GM21786 (cell line): ENCODE results near the gene PLIN1.

Source experiments
- ATAC-seq: cut with Tn5 transposase; IDR thresholded peaks from one replicate; pipeline ENCODE4 v1.9.1; 2021; ENCODE audit not compliant: unreplicated experiment

The PLIN1 gene

GRCh38 chr15:89654301-89654761 lies 24.8 kb downstream of the PLIN1 start:
- ATAC-seq = no peak

- no peak for ATAC-seq
Measured at GRCh38 chr15:89653578-89653977, 25.6 kb downstream of the PLIN1 start.

GRCh38 chr15:89652666-89653065 lies 26.5 kb downstream of the PLIN1 start:
- no peak for ATAC-seq

- no peak for ATAC-seq
Measured at GRCh38 chr15:89652131-89652530, 27.0 kb downstream of the PLIN1 start.

- ATAC-seq = no peak
Measured at GRCh38 chr15:89649716-89650115, 29.5 kb downstream of the PLIN1 start.

GRCh38 chr15:89649013-89649625 lies 30.0 kb downstream of the PLIN1 start:
- ATAC-seq = no peak

- ATAC-seq = no peak
Measured at GRCh38 chr15:89648106-89649012, 30.8 kb downstream of the PLIN1 start.

GRCh38 chr15:89647191-89647851 lies 31.8 kb downstream of the PLIN1 start:
- ATAC-seq = no peak

GRCh38 chr15:89646416-89647141 lies 32.6 kb downstream of the PLIN1 start:
- no peak for ATAC-seq

GRCh38 chr15:89645680-89646079 lies 33.5 kb downstream of the PLIN1 start:
- ATAC-seq = no peak

GRCh38 chr15:89642106-89642505 lies 37.1 kb downstream of the PLIN1 start:
- no peak for ATAC-seq

- no peak for ATAC-seq
Measured at GRCh38 chr15:89641053-89641452, 38.1 kb downstream of the PLIN1 start.

GRCh38 chr15:89640245-89640644 lies 38.9 kb downstream of the PLIN1 start:
- ATAC-seq = no peak

- no peak for ATAC-seq
Measured at GRCh38 chr15:89633585-89633984, 45.6 kb downstream of the PLIN1 start.

- no peak for ATAC-seq
Measured at GRCh38 chr15:89632563-89633430, 46.4 kb downstream of the PLIN1 start.

- ATAC-seq = no peak
Measured at GRCh38 chr15:89631902-89632264, 47.3 kb downstream of the PLIN1 start.

- ATAC-seq = no peak
Measured at GRCh38 chr15:89630974-89631901, 47.9 kb downstream of the PLIN1 start.

GRCh38 chr15:89630260-89630659 lies 48.9 kb downstream of the PLIN1 start:
- no peak for ATAC-seq

GRCh38 chr15:89629829-89630228 lies 49.3 kb downstream of the PLIN1 start:
- no peak for ATAC-seq
